Mesendoderm (in vitro differentiated cells): ENCODE results near the gene IRX2.

ENCODE experiments used
- DNase-seq: peaks from one replicate; pipeline ENCODE4 v3.0.0; 2013
- H2AK5ac ChIP-seq: 2 replicates; pipeline ENCODE4 v1.6.1; 2013; ENCODE audit warnings: low read length, inconsistent platforms
- H2BK120ac ChIP-seq: 2 replicates; pipeline ENCODE4 v1.6.1; 2013; ENCODE audit warnings: low read depth, mild to moderate bottlenecking, low read length, moderate library complexity, mixed read lengths
- H2BK15ac ChIP-seq: replicated peaks from 2 replicates; pipeline ENCODE4 v1.6.1; 2013; ENCODE audit warnings: low read depth, mild to moderate bottlenecking, moderate library complexity
- H2BK5ac ChIP-seq: 2 replicates; pipeline ENCODE4 v1.6.1; 2013; ENCODE audit warnings: low read length, inconsistent platforms
- H3K18ac ChIP-seq: 2 replicates; pipeline ENCODE4 v1.6.1; 2013; ENCODE audit warnings: mild to moderate bottlenecking, low read length, mixed read lengths
- H3K23ac ChIP-seq: one replicate; pipeline ENCODE4 v1.6.1; 2013; ENCODE audit warnings: low read length
- H3K27ac ChIP-seq: 2 replicates; pipeline ENCODE4 v1.5.1; 2013; ENCODE audit warnings: low read depth, mild to moderate bottlenecking, inconsistent platforms, low read length, moderate library complexity
- H3K27me3 ChIP-seq: 2 replicates; pipeline ENCODE4 v1.6.1; 2013; ENCODE audit warnings: low read length, control low read depth, mild to moderate bottlenecking, inconsistent platforms; ENCODE audit not compliant: insufficient read depth, poor library complexity
- H3K36me3 ChIP-seq: 2 replicates; pipeline ENCODE4 v1.6.1; 2013; ENCODE audit warnings: low read length, inconsistent platforms; ENCODE audit not compliant: control insufficient read depth, insufficient read depth
- H3K4ac ChIP-seq: one replicate; pipeline ENCODE4 v1.6.1; 2013; ENCODE audit warnings: low read depth, mild to moderate bottlenecking, low read length, moderate library complexity
- H3K4me1 ChIP-seq: 2 replicates; pipeline ENCODE4 v1.6.1; 2013; ENCODE audit warnings: low read depth, low read length, inconsistent platforms; ENCODE audit not compliant: control insufficient read depth
- H3K4me2 ChIP-seq: 2 replicates; pipeline ENCODE4 v1.6.1; 2013; ENCODE audit warnings: low read length
- H3K4me3 ChIP-seq: 2 replicates; pipeline ENCODE4 v1.5.1; 2013; ENCODE audit warnings: mild to moderate bottlenecking, low read length
- H3K56ac ChIP-seq: one replicate; pipeline ENCODE4 v1.6.1; 2013; ENCODE audit warnings: low read length
- H3K79me1 ChIP-seq: 2 replicates; pipeline ENCODE4 v1.6.1; 2013; ENCODE audit warnings: low read length, inconsistent platforms
- H3K79me2 ChIP-seq: 2 replicates; pipeline ENCODE4 v1.6.1; 2013; ENCODE audit warnings: mild to moderate bottlenecking, low read length; ENCODE audit not compliant: control insufficient read depth, insufficient read depth
- H3K9ac ChIP-seq: 2 replicates; pipeline ENCODE4 v1.6.1; 2013; ENCODE audit warnings: low read length, inconsistent platforms
- H4K5ac ChIP-seq: one replicate; pipeline ENCODE4 v1.6.1; 2013; ENCODE audit warnings: low read length
- H4K8ac ChIP-seq: one replicate; pipeline ENCODE4 v1.6.1; 2013; ENCODE audit warnings: low read depth, mild to moderate bottlenecking, control low read depth, low read length, moderate library complexity
- WGBS: extraction: QIAGEN DNeasy Blood & Tissue Kit; methylation state at CpG from one replicate; pipeline ENCODE4 v1.1.7; 2013; ENCODE audit warnings: low lambda C conversion rate, missing lambda C conversion rate; ENCODE audit not compliant: insufficient coverage; ENCODE audit errors: extremely low coverage; 5-methylcytosine and 5-hydroxymethylcytosine counted together

Gene IRX2

DNA sequence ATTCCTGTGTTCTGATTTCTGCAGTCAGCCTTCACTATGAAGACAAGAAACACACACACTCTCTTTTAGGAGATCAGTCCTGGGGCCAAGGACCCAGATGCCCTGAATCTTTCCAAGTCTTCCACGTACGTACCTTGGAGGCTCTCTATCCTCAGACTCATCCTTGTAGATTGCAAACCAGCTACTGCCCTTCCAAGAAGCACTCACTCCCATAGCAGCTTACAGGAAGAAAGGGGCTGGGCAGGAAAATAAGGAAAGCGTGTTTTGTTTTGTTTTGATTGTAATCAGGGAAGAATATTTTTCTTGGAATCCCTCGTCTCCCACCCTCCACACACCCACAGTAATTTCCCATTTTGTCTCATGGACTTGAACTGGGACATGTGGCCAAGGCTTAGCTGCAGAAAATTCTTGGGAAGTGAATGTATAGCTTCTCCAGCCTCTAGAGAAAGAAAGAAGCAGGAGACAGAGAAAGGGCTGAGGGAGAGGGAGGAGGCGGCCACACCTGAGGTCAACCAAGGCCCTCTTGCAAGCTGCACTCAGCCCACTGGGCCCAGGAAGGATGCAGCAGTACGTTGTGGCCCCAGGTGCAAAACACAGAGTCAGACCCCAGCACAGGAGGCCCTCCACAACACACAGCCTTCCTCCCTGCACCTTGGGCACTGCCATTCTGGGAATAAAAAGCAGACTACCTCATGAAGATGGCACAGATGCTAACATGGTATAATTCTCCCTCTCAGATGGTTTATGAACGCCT, 29.9 kb downstream of the IRX2 start:
- no peak overlapping the region for H3K18ac ChIP-seq
- H3K4me2 ChIP-seq: no peak overlapping the region
- H3K4me3 ChIP-seq: no peak overlapping the region
- no peak overlapping the region for H3K27ac ChIP-seq
- no peak overlapping the region for H2BK15ac ChIP-seq
- no peak overlapping the region for H3K23ac ChIP-seq
- no peak overlapping the region for H2AK5ac ChIP-seq
- no CpG with 5 or more reads among the region's 7 CpGs for WGBS
- no peak overlapping the region for H4K8ac ChIP-seq
- H3K4me1 ChIP-seq: no peaks in the 10 kb centered on the region
- H3K27me3 ChIP-seq: no peaks in the 10 kb centered on the region
- H3K79me1 ChIP-seq: no peaks in the 10 kb centered on the region
- no peak overlapping the region for H2BK120ac ChIP-seq
- no peak overlapping the region for H3K9ac ChIP-seq
- H3K56ac ChIP-seq: no peak overlapping the region
- H3K79me2 ChIP-seq: no peaks in the 10 kb centered on the region
- H4K5ac ChIP-seq: no peak overlapping the region
- H3K36me3 ChIP-seq: no peaks in the 10 kb centered on the region
- DNase-seq: no peak
- no peak overlapping the region for H2BK5ac ChIP-seq
- no peak overlapping the region for H3K4ac ChIP-seq

DNA sequence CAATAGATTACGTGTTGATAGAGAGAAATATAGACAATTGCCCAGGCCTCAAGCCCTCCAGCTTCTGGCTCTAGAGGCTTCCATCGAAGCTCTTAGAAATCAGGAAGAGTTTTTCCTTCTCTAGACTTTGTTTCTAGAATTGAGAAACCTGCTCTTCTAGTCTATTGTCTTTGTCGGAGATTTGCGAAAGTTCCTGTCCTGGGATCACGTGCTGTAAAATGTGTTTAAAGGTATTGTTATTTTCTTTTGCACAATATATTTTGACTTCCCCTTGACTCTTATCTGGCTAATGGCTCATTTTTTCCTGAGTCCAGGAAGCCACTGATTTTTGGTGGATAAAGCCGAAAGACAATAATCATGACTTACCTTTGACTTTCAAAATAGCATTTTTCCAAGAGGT, 32.1 kb downstream of the IRX2 start:
- Histone ChIP-seq H2BK15ac (no peak overlapping the region), H3K56ac (no peak overlapping the region), H3K23ac (no peak overlapping the region), H2BK120ac (no peak overlapping the region), H3K27me3 (no peaks in the 10 kb centered on the region), H3K4me3 (no peak overlapping the region), H3K18ac (no peak overlapping the region), H4K5ac (no peak overlapping the region), H4K8ac (no peak overlapping the region), H3K79me2 (no peaks in the 10 kb centered on the region), H2AK5ac (no peak overlapping the region), H3K4me2 (no peak overlapping the region), H3K4me1 (no peaks in the 10 kb centered on the region), H3K27ac (no peak overlapping the region), H3K9ac (no peak overlapping the region), H3K36me3 (no peaks in the 10 kb centered on the region), H2BK5ac (no peak overlapping the region), H3K4ac (no peak overlapping the region), H3K79me1 (no peaks in the 10 kb centered on the region)
- WGBS: no CpG with 5 or more reads among the region's 6 CpGs
- DNase-seq: no peak

DNA sequence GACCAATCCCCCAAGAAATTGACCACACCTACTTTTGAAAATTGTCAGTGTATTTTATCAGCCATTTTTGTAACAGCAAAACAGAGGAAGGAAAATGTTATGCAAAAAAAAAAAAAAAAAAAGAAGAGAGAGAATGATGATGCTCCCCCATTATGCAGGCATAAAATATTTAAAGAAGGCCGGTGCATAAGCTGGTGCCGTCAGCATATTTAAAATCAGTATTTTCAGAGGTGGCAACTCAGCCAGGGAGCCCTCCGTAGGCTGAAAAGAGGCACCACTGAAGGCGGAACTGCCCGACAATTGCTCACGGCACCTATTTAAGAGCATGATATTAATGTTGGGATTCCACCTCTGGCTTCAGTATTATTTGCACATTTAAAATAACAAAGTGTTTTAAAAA, 33.4 kb downstream of the IRX2 start:
- Histone ChIP-seq H3K79me2 (no peaks in the 10 kb centered on the region), H3K18ac (no peak overlapping the region), H3K4me1 (no peaks in the 10 kb centered on the region), H2BK120ac (no peak overlapping the region), H2BK5ac (no peak overlapping the region), H3K9ac (no peak overlapping the region), H3K27ac (no peak overlapping the region), H2AK5ac (no peak overlapping the region), H3K4ac (no peak overlapping the region), H4K8ac (no peak overlapping the region), H3K23ac (no peak overlapping the region), H3K79me1 (no peaks in the 10 kb centered on the region), H3K56ac (no peak overlapping the region), H2BK15ac (no peak overlapping the region), H3K27me3 (no peaks in the 10 kb centered on the region), H3K36me3 (no peaks in the 10 kb centered on the region), H3K4me2 (no peak overlapping the region), H3K4me3 (no peak overlapping the region), H4K5ac (no peak overlapping the region)
- no peak for DNase-seq
- no CpG with 5 or more reads among the region's 6 CpGs for WGBS

DNA sequence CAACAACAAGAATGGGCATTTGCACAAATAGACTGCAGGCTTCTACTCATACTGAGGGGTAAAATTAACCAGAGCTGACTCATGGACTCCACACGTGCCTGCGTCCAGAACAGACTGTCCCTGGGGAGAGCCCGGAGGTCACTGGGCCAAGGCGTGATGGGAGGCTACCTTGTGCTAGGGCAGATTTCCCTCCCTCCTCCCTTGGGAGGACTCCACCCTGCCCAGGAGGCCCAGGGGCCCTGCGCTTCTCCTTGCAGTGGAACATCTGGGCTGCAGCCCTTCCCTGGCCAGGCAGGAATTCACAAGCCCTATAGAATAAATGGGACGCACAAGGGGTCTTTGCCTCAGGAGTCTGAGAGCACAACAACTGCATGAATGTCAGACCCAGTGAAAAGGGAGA, 35.6 kb downstream of the IRX2 start:
- H2BK120ac ChIP-seq: no peak overlapping the region
- no peak overlapping the region for H3K56ac ChIP-seq
- WGBS: no CpG with 5 or more reads among the region's 6 CpGs

DNA sequence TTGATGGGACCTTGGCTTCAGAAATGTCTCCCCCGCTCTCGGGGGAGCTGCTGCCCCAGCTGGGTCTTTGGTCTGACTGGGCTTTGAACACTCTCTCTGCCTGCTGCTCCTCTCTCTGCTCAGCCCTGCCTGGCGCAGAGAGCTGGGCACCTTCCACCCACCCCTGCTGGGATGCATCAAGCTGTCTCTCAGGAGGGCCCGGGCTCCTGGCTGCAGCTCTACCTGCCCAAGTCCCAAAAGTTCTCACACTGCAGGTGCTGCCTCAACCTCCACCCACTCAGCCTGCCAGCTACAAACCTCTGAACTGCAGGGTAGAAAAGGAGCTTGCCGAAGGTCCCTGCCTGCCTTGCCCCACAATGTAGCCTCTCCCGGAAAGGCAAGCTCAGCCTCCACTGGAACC, 36.7 kb downstream of the IRX2 start:
- Histone ChIP-seq H4K5ac (no peak overlapping the region), H2BK120ac (no peak overlapping the region), H3K4me2 (no peak overlapping the region), H3K18ac (no peak overlapping the region), H3K27ac (no peak overlapping the region), H3K23ac (no peak overlapping the region), H3K9ac (no peak overlapping the region), H3K27me3 (no peaks in the 10 kb centered on the region), H3K4me1 (no peaks in the 10 kb centered on the region), H3K56ac (no peak overlapping the region), H2BK15ac (no peak overlapping the region), H3K79me1 (no peaks in the 10 kb centered on the region), H3K36me3 (no peaks in the 10 kb centered on the region), H4K8ac (no peak overlapping the region), H2AK5ac (no peak overlapping the region), H3K4ac (no peak overlapping the region), H2BK5ac (no peak overlapping the region), H3K4me3 (no peak overlapping the region), H3K79me2 (no peaks in the 10 kb centered on the region)
- DNase-seq: no peak
- no CpG with 5 or more reads among the region's 6 CpGs for WGBS

More for the DNA sequence above, 35.6 kb downstream of the IRX2 start:
- Histone ChIP-seq H3K36me3 (no peaks in the 10 kb centered on the region), H3K79me1 (no peaks in the 10 kb centered on the region), H3K18ac (no peak overlapping the region), H3K4me1 (no peaks in the 10 kb centered on the region), H3K4me3 (no peak overlapping the region), H3K27me3 (no peaks in the 10 kb centered on the region), H3K27ac (no peak overlapping the region), H2AK5ac (no peak overlapping the region), H3K4ac (no peak overlapping the region), H3K4me2 (no peak overlapping the region), H4K8ac (no peak overlapping the region), H3K79me2 (no peaks in the 10 kb centered on the region), H2BK5ac (no peak overlapping the region), H3K9ac (no peak overlapping the region), H3K23ac (no peak overlapping the region), H2BK15ac (no peak overlapping the region), H4K5ac (no peak overlapping the region)
- no peak for DNase-seq

DNA sequence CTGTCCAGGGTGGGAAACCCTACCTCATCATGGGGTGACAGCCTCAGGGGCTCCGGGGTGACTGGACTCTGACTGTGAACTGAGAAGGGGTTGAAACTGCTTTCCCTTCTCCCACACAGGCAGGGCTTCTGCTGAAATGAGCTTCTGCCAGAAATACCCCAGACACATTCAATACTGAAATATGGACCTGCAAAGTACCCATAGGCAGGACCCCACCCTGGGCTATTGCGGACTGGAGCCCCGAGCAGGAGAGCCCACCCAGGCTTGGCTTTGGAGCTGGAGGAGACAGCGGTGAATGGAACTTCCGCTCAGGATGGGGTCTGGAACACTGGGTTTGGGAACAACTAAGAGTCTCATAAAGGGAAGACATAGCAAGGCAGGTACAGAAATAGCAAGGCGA, 37.5 kb downstream of the IRX2 start:
- H3K27me3 ChIP-seq: no peaks in the 10 kb centered on the region
- no peak overlapping the region for H3K23ac ChIP-seq
- H4K8ac ChIP-seq: no peak overlapping the region
- no peaks in the 10 kb centered on the region for H3K79me1 ChIP-seq
- H3K18ac ChIP-seq: no peak overlapping the region
- no peak overlapping the region for H2AK5ac ChIP-seq
- DNase-seq: no peak
- no peaks in the 10 kb centered on the region for H3K36me3 ChIP-seq
- H4K5ac ChIP-seq: no peak overlapping the region
- H2BK5ac ChIP-seq: no peak overlapping the region
- WGBS: no CpG with 5 or more reads among the region's 6 CpGs
- H3K4me2 ChIP-seq: no peak overlapping the region
- no peak overlapping the region for H3K4me3 ChIP-seq
- no peak overlapping the region for H3K4ac ChIP-seq
- H3K56ac ChIP-seq: no peak overlapping the region
- H3K27ac ChIP-seq: no peak overlapping the region
- no peak overlapping the region for H2BK120ac ChIP-seq
- no peak overlapping the region for H2BK15ac ChIP-seq
- H3K9ac ChIP-seq: no peak overlapping the region
- H3K4me1 ChIP-seq: no peaks in the 10 kb centered on the region
- no peaks in the 10 kb centered on the region for H3K79me2 ChIP-seq
